ENCODE measurements around the gene KIF26A.

DNA sequence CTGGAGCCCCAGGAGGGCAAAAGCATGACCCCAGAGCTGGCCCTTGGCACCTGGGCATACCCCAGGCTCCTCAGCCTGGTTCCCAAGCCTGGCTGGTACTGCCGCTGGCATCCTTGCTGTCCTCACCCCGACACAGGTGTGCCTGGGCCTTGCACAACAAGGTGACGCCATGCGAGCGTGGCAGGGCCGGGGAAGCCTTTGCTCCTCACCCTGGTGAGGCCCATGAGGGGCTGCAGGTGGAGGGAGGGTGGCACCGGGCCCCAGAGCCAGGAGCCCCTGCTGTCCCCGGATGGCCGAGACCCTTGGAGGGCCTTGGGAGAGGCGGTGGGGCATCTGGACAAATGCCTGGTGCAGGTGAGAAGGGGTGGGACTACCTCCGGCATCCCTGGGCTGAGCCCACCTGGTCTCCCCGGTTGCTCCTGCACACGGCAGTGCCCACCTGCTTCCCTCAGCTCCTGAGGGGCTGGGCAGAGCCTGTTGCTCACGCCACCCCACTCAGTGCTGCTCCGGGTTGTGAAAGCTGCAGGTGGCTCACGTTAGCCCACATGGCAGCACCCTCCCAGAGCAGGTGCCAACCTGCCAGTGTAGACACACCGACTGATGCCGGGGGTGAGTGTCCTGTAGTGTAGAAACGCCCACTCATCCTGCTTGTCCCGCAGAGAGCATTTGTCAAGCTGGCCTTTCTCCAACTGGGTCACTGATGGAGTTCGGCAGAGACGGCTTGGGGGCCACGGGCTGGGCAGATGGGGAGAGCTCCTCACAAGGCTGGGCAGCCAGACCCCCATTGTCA, 24.6 kb upstream of the KIF26A start:
- TF ChIP-seq POLR2A (IDR thresholded peaks at IDR 0.05; ENCODE audit: low read length) (no peak), GATA1 (IDR thresholded peaks at IDR 0.05; ENCODE audit: low read depth, low read length) (no peak)
